MM.1S (cell line): ENCODE data around the gene SNX9.
A peak's percentile ranks its signal among the peaks of the same experiment; 100 is the strongest.

Source experiments
- EZH2phosphoT487 ChIP-seq: fragments of 300-600 bp; sonication (generic); IDR thresholded peaks from 2 replicates; pipeline ENCODE4 v1.6.1; 2018; ENCODE audit warnings: antibody characterized with exemption, low read length
- TF ChIP-seq, protein P1 (sequence below): fragments of 300-600 bp; sonication (generic); IDR thresholded peaks from 2 replicates; pipeline ENCODE4 v1.5.1; 2016; ENCODE audit warnings: antibody characterized with exemption, low read length, mixed read lengths

GRCh38 chr6:157981395-157982101 lies 158.5 kb downstream of the SNX9 start, which contains the start of gene SYNJ2:
- TF ChIP-seq, protein P1, sequence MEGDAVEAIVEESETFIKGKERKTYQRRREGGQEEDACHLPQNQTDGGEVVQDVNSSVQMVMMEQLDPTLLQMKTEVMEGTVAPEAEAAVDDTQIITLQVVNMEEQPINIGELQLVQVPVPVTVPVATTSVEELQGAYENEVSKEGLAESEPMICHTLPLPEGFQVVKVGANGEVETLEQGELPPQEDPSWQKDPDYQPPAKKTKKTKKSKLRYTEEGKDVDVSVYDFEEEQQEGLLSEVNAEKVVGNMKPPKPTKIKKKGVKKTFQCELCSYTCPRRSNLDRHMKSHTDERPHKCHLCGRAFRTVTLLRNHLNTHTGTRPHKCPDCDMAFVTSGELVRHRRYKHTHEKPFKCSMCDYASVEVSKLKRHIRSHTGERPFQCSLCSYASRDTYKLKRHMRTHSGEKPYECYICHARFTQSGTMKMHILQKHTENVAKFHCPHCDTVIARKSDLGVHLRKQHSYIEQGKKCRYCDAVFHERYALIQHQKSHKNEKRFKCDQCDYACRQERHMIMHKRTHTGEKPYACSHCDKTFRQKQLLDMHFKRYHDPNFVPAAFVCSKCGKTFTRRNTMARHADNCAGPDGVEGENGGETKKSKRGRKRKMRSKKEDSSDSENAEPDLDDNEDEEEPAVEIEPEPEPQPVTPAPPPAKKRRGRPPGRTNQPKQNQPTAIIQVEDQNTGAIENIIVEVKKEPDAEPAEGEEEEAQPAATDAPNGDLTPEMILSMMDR, result peak; percentile 28
- no peak for TF ChIP-seq EZH2phosphoT487
